HG03025 (cell line): ENCODE data around the gene CAT.

Source experiments
- ATAC-seq: cut with Tn5 transposase; IDR thresholded peaks from one replicate; pipeline ENCODE4 v1.9.1; 2021; ENCODE audit warnings: mild to moderate bottlenecking, moderate library complexity; ENCODE audit not compliant: unreplicated experiment, low FRiP score

Gene CAT

GRCh38 chr11:34519595-34520235 is 81.0 kb downstream of the CAT start:
- no peak for ATAC-seq

- no peak for ATAC-seq
Measured at GRCh38 chr11:34521265-34521664, 82.5 kb downstream of the CAT start.
